ENCODE results near the gene LRRC47.

- TF ChIP-seq CTCF (IDR thresholded peaks at IDR 0.05; ENCODE audit: low read depth, low read length, poor library complexity, severe bottlenecking) (no peak), EZH2phosphoT487 (IDR thresholded peaks at IDR 0.05; ENCODE audit: borderline replicate concordance, low read length) (no peak)
These were observed 42.5 kb upstream of the LRRC47 start for GRCh38 chr1:3838788-3839187.

Measured in DOHH2 (cell line).